ENCODE measurements around the gene AKAP4.

Gene AKAP4, protein sequence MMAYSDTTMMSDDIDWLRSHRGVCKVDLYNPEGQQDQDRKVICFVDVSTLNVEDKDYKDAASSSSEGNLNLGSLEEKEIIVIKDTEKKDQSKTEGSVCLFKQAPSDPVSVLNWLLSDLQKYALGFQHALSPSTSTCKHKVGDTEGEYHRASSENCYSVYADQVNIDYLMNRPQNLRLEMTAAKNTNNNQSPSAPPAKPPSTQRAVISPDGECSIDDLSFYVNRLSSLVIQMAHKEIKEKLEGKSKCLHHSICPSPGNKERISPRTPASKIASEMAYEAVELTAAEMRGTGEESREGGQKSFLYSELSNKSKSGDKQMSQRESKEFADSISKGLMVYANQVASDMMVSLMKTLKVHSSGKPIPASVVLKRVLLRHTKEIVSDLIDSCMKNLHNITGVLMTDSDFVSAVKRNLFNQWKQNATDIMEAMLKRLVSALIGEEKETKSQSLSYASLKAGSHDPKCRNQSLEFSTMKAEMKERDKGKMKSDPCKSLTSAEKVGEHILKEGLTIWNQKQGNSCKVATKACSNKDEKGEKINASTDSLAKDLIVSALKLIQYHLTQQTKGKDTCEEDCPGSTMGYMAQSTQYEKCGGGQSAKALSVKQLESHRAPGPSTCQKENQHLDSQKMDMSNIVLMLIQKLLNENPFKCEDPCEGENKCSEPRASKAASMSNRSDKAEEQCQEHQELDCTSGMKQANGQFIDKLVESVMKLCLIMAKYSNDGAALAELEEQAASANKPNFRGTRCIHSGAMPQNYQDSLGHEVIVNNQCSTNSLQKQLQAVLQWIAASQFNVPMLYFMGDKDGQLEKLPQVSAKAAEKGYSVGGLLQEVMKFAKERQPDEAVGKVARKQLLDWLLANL

DNA sequence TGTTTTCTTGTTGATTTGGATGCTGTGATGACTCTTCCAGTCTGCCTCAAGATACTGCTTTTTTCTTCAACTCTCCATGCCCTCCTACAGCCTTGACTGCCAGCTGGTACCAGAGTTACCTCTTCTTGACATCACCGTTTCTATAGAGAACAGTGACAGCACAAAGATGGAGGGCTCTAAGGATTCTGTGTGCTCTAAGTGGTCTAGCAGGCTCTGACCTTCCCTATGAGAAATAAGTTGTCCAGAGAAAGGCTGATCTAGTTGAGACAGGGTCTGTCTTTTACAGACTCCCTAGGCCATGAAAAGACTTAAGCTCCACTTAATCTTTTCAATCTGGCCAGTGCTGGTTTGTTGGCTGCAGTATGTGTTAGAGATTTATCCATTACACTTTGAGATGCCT is at the start of gene AKAP4:
AKAP4 (minus strand) TSS at position 101 of the 400 bp plus-strand sequence. CDS start 118 bp downstream, outside the sequence.
- no peak for DNase-seq

DNA sequence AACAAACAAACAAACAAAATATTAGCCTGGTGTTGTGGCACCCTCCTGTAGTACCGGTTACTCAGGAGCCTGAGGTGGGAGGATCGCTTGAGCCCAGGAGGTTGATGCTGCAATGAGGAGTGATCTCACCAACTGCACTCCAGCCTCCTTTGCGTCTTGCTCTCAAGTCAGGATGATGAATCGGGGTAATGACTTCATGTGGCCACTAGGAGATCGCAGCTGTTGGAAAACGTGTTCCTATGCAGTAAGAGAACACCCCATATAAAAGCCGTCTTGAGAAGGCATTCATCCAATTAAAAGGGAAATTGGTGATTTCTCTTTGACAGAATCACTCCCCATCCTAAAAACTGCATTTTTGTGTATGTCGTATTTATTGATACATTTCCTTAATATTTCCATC is 10.7 kb upstream of the AKAP4 start:
- DNase-seq = peak; percentile 2 to 3

DNA sequence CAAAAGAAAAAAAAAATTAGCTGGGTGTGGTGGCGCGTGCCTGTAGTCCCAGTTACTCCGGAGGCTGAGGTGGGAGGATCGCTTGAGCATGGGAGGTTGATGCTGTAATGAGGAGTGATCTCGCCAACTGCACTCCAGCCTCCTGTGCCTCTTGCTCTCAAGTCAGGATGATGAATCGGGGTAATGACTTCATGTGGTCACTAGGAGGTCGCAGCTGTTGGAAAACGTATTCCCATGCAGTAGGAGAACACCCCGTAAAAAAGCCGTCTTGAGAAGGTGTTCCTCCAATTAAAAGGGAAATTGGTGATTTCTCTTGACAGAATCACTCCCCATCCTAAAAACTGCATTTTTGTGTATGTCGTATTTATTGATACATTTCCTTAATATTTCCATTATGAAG is 5.9 kb upstream of the AKAP4 start:
- no peak for DNase-seq

DNA sequence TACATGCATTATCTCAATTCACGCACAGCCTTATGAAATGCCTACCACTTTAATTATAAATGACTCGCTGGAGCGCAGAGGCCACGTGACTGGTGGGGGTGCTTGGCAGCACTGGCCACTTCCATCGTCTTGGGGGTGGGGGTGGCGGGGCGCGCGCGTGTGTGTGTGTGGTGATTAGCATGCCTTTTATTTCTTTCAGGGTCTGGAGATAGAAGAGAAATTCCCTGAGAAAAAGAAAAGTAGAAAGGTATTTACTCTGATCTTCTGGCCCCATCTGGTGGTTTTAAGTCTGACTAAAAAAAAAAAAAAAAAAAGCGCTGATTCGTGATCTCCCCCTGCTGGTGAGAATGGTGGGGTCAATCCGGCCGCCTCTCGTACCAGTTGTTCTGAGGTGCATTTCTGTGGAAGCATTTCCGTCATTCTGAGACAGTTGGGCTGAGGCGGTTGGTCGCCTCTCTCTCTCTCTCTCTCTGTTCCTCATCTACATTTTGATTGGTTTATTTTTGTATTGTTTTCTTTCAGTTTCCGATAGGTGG is 3.6 kb upstream of the AKAP4 start, which contains the start of gene CCNB3:
CCNB3 (plus strand) TSS at position 402 of the 536 bp plus-strand sequence. CDS start 80,399 bp downstream, outside the sequence.
- DNase-seq = peak; percentile 55 to 62

DNA sequence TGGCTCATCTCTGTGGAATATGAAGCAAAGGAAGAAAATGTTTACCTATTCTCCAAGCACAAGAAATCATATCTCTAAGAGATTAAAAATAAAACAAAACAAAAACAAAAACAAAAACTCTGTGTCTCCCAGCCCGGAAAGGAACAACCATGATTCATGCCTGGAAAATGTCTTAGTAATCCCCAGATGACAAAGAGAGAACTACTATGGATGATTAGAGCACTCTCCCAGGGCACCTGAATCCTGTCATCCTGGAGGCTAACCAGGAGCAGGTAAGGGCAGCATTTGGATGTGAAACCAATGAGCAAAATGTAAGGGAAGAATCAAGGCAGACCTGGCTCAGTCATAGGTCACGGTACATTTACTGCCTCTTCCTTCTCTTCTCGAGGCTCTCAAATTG is 1.7 kb upstream of the AKAP4 start:
- DNase-seq = no peak

DNA sequence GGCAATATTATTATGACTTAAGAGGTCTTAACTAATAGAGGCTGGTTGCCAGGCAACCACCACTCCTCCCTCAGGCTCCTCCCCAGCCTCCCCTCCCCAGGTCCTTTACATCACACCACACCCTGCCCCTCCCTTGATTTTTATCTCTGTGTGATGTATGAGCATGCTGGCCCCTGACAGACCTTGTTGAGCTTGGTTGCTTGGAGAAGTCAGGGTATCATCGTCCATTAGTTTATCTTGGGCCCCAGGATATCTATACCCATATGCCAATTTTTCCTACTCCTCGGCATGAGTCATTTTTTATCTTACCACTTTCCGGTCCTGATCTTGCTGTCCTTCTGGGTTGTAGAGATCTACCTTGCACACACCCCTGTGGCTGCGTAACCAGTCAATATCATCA is 2.5 kb downstream of the AKAP4 start:
- DNase-seq = no peak

DNA sequence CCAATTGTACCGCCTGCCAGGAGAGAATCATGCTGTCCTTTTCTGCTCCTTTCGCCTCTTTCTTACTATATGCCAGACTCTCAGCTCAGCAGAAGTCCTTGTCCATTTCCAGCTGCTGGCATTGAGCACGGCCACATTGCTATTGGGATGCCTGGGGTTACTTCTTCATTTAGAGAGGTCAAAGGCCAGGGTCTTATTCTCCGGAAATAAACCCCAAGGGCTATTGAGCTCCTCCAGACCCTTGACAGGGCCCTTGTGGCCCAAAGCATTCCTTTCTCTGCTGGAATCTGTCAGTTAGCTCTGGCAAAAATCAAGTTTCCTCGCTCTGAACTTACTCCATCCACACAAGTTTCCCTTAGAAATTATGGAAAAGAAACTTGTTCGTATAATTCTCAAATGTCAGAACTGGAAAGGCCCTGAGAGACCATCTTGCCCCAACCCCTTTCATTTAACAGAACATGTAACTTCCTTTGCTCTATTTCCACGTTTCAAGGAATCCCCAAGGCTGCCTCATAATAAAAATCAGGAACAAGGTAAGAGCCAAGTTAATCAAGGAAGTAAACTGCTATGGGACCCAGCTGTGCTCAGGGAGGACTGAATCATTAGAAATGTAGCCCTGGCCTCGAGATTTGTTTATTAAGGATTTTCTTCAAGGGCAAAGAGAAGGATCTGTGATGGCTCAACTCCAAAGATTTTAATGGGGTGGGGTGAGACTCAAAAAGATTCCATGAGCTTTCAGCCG is 11.8 kb downstream of the AKAP4 start:
- DNase-seq = no peak

DNA sequence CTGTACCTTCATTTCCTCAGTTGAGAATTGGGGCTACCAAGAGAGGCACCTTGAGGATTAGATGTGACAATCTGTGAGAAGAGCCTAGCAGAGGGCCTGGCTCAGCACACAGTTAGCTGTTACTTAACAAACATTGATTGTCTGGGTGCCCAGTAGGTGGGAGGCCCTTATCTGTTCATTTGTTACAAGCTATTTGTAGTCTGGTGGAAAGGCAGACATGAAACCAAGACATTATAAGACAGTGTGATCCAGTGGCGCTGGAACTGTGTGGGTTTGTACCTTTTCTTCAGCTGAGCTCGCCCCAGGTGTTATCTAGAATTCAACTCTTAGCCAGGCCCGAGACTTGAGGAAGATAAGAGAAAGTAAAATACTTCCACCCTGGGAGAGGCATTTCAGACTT is 16.9 kb downstream of the AKAP4 start:
- DNase-seq = no peak

DNA sequence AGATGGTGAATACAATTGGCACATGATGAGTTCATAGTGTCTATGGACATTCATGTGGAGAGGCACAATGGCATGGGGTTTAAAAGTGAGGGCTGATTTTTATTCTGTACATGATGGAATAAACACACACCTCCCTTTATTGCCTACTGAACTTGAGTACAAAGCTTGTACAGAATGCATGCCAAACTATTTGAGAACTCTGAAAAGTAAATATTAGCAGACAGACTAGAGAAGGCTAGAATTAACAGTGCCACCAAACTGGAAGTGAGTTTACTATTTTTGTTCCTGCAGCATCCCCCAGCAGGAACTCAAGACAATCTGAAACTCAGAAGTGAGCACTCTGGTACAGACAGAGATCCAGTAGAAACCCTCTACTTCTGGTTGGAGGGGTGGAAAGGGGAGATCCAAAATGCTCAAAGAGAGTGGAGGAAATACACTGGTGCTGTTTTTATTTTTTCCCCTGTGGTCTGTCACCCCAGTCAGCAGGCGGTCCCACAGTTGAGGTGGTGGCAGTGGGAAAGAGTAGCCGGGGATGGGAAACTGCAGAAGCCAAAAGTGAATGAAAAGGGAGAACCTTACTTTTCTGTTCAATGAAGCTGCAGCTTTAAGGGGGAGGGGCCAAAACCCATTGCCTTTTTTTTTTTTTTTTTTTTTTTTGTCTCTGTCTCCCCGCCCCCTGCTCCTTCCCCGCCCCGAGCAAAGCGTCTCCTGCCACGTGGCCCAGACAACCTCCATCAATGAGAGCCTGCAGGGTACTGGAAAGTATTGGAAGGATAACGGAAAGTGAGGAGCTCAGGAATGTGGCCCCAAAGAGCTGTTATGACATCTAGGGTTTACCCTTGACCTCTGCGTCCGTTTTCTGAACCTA is 20.5 kb downstream of the AKAP4 start:
- no peak for DNase-seq

DNA sequence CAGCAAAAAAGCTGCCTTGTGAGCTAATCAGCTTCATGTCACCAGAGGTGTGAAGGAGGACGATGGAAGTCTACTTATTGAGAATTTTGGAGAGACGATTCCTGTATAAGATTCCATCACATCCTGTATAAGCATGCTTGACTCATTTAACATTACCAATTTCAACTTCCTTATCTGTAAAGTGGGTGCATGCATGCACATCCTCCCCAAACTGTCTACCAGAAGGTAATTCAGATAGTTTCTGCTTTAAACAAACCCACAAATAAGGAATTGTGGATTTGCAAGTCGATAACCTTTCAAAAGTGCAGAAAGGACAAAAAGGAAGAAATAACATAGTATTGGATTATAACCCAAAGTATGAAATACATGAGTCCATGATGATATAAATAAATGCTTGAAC is 31.1 kb downstream of the AKAP4 start:
- no peak for DNase-seq

DNA sequence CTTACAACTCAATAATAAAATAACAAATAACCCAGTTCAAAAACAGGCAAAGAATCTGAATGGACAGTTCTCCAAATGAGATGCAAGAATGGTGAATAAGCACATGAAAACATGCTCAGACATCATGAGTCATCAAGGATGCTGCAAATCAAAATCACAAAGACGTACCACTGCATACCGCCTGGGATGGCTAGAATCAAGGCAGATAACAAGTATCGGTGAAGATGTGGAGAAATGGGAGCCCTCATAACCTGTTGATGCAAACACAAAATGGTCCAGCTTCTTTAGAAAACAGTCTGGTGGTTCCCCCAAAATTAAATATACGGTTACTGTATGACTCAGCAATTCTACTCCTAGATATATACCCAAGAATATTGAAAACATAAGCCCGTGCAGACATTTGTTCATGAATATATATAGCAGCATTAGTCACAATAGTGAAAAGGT is 32.5 kb downstream of the AKAP4 start:
- DNase-seq = no peak

DNA sequence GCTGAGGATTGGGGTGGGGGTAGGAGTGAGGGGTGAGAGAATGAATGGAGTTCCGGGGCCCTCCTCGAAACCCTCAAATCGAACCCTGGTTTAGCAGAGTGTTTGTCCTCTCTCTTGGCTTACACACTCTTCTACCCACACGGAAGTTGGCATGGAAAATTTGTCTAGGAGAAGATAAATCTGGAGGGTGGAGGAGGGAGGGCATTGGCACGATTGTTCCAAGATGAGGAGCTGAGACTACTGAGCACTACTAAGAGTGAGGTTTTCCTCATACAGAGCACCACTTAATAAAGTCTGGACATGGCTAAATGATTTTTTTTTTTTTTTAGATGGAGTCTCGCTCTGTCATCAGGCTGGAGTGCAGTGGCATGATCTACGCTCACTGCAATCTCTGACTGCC is 33.4 kb downstream of the AKAP4 start:
- no peak for DNase-seq

DNA sequence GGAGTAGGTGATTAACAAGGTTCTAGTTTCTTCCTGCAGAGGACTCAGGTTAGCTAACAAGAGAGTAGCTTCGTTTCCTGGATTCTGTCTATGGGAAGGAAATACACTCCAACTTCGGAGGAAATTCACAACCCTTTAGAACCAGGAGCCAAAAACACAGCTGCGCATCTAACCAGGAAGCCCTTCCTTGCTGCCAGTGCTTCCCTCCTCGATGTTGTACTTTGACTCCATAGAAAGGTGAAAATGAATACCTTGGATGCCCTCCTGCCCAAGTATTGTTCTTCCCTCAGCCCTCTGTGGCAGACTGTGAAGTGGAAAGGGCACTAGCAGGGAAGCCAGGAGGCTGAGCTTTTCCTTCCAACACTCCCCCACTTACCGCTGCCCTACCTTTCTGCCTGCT is 35.1 kb downstream of the AKAP4 start:
- DNase-seq = no peak

DNA sequence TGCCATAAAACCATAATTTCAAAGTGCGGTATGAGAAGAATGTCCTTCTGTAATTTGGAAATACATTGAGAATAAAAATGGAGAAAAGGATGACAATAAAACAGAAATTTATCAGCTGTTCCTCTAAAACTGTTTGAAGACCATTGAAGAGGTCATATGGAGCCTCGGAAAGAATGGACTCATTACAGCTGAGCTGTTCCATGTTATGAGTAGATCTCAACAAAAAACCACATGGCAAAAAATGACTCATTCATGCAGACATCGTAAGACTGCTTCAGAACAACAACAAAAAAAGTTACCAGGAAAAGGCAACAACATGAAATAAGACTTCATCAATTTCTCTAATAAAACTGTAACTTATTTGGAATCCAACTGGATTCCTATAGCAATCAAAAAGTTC is 39.7 kb downstream of the AKAP4 start:
- no peak for DNase-seq

DNA sequence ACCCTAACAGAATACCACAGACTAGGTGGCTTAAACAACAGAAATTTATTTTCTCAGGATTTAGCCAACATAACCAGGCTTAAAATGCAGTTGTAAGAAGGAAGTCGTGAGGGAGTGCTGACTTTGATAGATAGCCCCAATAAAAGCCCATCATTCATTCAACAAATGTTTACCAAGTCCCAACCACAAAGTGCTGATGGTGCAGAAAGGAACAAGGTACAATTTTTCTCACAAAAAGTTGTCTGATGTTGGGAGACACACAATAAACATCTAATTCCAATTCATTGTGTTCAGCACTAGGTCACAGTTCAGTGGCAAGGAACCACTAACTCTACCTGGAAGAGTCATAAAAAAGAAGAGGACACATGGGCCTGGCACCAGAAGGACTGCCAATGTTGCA is 42.2 kb downstream of the AKAP4 start:
- DNase-seq = no peak

DNA sequence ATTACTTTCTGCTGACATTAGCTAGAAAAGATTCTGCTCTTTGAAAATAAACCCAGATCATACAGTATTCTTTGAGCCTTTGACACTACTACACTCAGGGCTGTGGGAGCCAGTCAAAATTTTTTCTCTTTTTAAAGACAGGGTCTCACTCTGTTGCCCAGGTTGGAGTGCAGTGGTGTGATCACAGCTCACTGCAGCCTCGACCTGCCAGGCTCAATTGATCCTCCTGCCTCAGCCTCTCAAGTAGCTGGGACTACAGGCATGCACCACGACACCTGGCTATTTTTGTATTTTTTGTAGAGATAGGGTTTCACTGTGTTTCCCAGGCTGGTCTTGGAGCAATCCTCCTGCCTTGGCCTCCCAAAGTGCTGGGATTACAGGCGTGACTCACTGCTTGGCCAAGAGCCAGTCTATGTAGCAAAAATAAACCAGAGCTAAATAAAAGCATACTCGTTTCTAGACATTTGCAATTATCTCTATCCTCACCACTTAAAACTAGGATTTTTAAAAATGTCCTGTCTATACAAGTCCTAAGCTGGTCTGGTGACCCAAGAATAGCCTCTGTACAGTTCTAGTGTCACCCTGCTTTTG is 43.2 kb downstream of the AKAP4 start:
- DNase-seq = no peak

DNA sequence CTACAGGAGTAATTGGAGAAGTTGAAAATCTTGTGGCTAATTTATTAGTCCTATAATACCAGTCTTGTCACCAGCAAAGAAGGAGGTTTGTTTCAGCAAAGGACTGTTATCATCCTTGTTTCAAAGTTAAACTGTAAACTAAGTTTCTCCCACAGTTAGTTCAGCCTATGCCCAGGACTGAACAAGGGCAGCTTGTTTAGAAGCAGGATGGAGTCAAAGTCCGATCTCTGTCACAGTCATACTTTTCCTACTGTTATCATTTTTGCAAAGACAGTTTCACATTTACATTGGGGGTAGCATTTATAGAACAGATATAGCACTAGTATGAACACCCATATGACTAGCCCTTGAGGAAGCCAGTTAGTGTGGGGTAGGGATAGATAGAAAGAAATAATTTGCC is 46.4 kb downstream of the AKAP4 start:
- DNase-seq = no peak

DNA sequence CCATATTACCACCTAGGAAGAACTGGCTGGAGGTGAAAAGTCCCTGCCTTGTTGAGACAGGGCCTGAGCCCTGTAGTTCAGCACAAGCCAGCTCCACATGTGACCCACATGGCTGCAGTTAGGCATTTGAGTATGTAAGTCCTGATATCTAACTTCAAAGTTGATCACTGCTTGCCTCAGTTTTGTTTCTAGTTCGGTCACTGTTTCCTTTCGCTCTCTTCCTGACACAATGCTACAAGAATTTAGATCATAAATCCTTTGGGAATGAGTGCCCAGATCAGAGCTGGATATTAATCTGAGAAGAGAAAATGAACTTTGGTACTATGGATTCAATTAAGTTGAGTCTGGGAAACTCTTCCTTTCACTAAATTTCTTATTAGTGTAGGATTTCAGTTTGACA is 48.4 kb downstream of the AKAP4 start:
- no peak for DNase-seq

DNA sequence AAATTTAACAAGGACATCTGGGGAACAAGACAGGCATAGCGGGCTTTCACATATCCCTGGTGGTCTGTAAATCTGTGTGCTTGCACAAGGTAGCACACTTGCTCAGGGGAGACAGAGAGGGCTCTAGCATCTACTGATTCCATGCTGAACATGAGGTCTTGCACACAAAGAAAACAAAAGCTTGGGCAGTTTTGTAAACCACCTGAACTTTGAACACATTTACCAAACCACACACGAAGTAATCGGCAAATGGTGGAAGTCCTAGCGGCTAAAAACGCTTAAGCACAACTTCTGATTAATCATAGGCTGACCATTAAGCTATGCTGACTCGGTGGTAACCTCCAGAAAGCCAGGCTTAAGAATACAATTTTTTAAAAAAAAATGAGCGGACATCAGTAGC is 52.8 kb downstream of the AKAP4 start:
- no peak for DNase-seq

Measured in inflammatory macrophage treated with lipopolysaccharide for 1 hour (primary cell).